ENCODE results near the gene PLEKHM2.
"Not testable (repeated sequence)": the region's sequence is repeated elsewhere in the genome, so short reads cannot be mapped to it uniquely, and the experiment has no call there.

The PLEKHM2 gene, protein sequence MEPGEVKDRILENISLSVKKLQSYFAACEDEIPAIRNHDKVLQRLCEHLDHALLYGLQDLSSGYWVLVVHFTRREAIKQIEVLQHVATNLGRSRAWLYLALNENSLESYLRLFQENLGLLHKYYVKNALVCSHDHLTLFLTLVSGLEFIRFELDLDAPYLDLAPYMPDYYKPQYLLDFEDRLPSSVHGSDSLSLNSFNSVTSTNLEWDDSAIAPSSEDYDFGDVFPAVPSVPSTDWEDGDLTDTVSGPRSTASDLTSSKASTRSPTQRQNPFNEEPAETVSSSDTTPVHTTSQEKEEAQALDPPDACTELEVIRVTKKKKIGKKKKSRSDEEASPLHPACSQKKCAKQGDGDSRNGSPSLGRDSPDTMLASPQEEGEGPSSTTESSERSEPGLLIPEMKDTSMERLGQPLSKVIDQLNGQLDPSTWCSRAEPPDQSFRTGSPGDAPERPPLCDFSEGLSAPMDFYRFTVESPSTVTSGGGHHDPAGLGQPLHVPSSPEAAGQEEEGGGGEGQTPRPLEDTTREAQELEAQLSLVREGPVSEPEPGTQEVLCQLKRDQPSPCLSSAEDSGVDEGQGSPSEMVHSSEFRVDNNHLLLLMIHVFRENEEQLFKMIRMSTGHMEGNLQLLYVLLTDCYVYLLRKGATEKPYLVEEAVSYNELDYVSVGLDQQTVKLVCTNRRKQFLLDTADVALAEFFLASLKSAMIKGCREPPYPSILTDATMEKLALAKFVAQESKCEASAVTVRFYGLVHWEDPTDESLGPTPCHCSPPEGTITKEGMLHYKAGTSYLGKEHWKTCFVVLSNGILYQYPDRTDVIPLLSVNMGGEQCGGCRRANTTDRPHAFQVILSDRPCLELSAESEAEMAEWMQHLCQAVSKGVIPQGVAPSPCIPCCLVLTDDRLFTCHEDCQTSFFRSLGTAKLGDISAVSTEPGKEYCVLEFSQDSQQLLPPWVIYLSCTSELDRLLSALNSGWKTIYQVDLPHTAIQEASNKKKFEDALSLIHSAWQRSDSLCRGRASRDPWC

GRCh38 chr1:15684042-15684461, at the start of gene PLEKHM2:
PLEKHM2 (plus strand) TSS chr1:15684320; CDS start chr1:15684559, 239 bp downstream.
- DNase-seq (ENCODE audit: low spot score), result peak; percentile 87

- no peak for DNase-seq (ENCODE audit: low spot score)
Observed at GRCh38 chr1:15636436-15636835, 47.7 kb upstream of the PLEKHM2 start.

DNA sequence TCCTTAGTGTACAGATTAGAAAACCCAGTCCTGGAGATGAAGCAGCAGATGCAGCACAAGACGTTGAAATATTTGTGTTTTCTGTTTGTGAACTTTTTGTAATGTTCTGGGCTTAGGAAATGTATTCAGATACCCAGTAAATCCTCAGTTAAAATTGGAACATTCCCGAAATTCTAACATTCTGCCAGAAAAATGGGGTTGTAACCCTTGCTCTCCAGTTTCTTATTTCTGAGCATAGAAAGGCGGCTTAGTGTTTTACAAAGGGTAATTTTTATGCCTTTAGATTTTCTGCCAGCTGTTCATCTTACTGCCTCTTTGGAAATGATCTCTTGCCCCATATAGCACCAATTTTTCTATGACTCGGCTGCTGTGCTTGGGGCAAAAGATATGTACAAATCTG, 46.3 kb upstream of the PLEKHM2 start:
- no peak for DNase-seq (ENCODE audit: low spot score)

DNA sequence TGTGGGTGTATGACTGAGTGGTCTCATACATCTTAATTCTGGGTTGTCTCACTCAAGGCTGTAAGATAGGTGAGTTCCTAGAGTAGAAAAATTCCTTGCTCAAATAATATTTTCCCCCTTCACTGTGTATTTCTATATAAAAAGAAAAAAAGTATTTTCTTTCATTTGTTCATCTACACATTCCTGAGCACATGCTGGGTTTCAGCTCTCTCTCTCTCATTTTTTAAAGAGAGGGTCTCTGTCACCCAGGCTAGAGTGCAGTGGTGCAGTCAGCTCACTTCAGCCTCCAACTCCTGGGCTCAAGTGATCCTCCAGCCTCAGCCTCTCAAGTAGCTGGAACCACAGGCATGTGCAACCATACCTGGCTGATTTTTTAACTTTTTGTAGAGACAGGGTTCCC, 44.9 kb upstream of the PLEKHM2 start:
- no peak for DNase-seq (ENCODE audit: low spot score)

GRCh38 chr1:15639931-15640330, 44.2 kb upstream of the PLEKHM2 start:
- DNase-seq (ENCODE audit: low spot score), result no peak

DNA sequence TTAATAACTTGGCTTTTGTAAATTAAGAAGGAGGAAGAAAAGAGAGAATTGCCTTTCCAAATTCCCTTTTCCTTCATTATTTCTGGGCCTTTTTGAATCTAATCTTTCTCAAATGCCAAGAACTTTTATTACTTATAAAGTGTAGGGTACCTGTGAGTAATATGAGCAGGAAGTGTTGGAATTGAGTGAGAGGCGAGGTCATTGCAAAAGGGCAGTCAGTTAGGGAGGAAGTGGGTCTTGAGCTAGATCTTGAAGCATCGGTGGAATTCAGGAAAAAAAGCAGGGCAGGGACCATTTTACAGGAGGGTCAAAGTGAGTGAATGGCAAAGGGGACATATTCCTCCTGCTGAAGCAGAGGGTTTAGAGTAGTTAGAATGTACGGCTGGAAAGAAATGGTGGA, 43.5 kb upstream of the PLEKHM2 start:
- no peak for DNase-seq (ENCODE audit: low spot score)

GRCh38 chr1:15649937-15650336, 34.2 kb upstream of the PLEKHM2 start:
- no peak for DNase-seq (ENCODE audit: low spot score)

DNA sequence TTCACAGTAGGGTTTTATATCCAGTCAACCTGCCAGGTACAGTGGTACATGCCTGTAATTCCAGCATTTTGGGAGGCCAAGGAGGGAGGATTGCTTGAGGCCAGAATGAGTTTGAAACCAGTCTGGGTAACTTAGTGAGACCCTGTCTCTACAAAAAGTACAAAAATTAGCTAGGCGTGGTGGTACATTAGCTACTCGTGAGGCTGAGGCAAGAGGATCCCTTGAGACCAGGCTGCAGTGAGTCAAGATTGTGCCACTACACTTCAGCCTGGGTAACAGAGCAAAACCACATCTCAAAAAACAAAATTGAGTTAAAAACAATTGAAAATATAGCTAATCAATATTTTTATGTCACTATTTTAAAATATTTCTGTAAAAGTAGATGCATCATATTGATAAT, 33.7 kb upstream of the PLEKHM2 start:
- no peak for DNase-seq (ENCODE audit: low spot score)

DNA sequence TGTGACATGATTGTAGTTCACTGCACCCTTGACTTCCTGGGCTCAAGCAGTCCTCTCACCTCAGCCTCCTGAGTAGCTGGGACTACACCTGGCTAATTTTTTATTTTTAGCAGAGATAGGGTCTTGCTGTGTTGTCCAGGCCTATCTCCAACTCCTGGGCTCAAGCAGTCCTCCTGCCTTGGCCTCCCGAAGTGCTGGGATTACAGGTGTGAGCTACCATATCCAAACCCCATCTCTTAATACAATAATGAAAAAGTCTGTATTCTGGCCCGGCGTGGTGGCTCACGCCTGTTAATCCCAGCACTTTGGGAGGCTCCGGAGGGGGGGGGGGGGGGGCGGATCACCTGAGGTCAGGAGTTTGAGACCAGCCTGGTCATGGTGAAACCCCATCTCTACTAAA, 32.0 kb upstream of the PLEKHM2 start:
- DNase-seq (ENCODE audit: low spot score), result not testable (repeated sequence)

- no peak for DNase-seq (ENCODE audit: low spot score)
Observed at GRCh38 chr1:15654091-15654690, 29.9 kb upstream of the PLEKHM2 start.

GRCh38 chr1:15656464-15656863, 27.7 kb upstream of the PLEKHM2 start:
- no peak for DNase-seq (ENCODE audit: low spot score)

- DNase-seq (ENCODE audit: low spot score), result no peak
Observed at GRCh38 chr1:15657021-15657420, 27.1 kb upstream of the PLEKHM2 start.

GRCh38 chr1:15660151-15660550, 24.0 kb upstream of the PLEKHM2 start:
- no peak for DNase-seq (ENCODE audit: low spot score)

DNA sequence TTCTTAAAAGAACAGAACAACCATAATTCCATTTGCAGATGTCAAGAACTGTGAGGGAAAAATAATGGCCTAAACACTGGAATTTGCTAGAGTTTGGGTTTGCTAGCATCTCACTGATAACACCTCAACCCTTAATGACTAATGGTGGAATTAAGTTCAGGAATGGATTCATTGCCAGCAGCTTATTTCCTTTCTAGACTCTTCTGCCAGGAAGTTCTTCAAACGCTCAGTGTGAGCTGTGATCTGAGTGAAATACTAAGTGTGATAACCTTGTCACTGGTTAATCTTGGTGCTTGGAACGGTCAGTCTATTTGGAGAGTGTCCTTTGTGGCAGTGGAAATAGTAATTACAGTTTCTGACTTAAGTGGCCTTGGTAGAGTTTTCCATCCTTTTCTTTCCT, 21.6 kb upstream of the PLEKHM2 start:
- no peak for DNase-seq (ENCODE audit: low spot score)

GRCh38 chr1:15663925-15664324, 20.2 kb upstream of the PLEKHM2 start:
- no peak for DNase-seq (ENCODE audit: low spot score)

- no peak for DNase-seq (ENCODE audit: low spot score)
Observed at GRCh38 chr1:15667362-15667761, 16.8 kb upstream of the PLEKHM2 start.

DNA sequence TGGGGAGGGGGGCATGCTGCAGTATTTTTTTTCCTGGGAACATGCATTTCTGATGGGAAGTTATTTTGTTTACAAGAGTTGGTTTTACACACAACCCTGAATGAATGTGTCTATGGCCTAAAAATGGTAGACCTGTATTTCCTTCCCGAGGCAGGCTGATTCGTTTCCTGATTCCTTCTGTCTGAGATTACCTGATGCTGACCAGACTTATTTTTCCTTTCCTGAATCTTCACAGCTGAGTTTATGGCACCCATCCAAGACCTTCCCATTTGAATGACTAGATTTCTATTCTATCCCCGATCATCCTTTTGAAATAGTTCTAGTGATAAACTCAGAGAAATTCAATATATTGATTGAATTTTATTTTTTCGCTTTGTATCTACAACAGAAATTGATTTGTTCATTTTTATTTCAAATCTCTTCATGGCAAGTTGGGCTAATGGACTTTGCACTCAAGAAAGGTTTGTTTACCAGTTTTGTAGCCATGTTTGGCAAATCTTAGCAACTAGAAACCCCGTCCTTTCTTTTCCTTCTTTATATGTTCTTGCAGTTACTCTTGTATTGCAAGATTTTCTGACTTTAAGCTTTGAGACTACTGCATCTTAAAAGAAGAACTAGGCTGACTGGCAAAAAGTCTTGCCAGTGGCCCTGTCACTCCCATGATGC, 15.9 kb upstream of the PLEKHM2 start:
- no peak for DNase-seq (ENCODE audit: low spot score)

GRCh38 chr1:15669074-15669473, 15.0 kb upstream of the PLEKHM2 start:
- no peak for DNase-seq (ENCODE audit: low spot score)

DNA sequence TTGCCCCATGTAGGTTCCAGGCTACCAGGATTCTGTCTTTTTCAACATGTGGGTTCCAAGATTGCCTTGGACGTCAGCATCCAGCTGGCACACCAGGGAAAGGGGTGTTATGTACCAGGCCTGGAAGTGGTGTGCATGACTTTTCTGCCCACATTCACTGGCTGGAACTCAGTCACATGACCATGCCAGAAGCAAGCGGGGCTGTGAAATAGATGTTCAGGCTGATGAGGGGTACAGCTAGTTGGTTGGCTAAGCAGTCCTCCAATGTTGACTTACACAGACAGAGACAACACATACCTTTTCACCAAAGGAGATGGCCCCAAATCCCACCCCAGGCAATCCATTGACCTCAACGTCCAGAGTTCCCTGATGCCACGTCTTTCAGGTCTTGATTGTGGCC, 14.3 kb upstream of the PLEKHM2 start:
- DNase-seq (ENCODE audit: low spot score), result no peak

DNA sequence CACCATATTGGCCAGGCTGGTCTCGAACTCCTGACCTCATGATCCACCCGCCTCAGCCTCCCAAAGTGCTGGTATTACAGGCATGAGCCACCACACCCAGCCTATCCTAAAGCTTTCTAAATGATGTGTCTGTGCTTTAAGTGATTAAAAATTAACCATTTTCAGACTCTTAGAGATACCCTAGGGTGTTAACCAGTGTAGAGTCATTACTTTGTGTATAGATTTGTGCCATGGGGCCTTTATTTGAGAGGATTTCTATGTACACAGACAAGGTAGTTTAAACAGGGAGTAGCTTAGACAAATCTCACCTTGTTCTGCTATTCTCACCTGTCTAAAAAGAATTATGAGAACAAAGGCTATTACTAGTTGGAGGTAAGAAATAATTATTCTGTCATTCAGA, 12.7 kb upstream of the PLEKHM2 start:
- no peak for DNase-seq (ENCODE audit: low spot score)

DNA sequence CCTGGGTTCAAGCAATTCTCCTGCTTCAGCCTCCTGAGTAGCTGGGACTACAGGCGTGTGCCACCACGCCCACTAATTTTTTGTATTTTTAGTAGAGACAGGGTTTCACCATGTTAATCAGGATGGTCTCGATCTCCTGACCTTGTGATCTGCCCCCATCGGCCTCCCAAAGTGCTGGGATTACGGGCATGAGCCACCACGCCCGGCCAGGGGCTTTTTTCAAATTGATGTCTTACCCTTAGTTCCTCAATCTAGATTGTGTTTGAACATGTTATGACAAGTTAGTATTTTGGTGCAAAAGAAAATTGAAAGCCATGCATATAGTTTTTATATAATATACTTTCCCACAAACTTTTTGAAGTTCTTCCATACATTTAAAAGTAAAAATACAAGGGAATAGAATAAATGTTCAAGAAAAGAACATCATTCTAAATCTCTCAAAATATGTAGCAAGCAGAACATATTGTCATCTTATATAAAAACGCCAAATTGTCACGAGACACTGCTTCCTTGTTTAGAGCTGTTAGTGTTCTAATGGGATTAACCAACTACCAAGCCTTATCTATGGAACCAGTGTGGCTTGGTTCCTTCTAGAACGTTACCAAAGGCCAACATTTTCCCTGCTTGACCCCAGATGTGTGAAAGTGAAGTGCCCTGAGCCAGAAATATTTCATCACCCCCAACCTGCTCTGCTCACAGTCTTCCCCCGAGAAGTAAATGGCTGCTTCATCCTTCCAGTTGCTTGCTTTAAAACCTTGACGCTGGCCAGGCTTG, 9.5 kb upstream of the PLEKHM2 start:
- DNase-seq (ENCODE audit: low spot score), result no peak

Data from AG20443 (cell line).